ENCODE measurements around the gene PAPPA2.

The PAPPA2 gene

DNA sequence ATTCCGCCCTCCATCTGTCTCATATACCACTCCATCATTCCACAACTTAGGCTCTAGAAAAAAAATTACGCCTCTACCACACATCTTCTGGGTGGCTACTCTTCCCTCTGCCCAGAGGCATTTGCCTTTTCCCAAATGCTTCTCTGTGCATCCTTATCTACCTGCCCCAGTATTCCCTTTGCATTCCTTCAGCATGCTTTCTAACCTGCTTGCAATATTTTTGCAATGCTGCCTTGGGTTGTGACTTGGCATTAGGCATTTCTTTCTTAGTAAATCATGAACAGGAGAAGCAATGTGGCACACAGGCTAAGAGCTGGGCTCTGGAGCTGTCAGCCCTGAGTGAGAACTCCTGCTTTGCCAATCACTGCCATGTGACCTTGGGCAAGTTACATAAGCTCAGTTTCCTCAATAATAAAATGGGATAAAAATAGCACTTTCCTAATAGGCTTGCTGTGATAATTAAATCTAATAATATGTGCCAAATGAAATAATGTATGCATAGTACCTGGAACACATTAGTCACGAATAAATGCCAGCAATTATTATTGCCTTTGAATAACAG lies 425.6 kb downstream of the PAPPA2 start:
- FAIRE-seq = no peak

DNA sequence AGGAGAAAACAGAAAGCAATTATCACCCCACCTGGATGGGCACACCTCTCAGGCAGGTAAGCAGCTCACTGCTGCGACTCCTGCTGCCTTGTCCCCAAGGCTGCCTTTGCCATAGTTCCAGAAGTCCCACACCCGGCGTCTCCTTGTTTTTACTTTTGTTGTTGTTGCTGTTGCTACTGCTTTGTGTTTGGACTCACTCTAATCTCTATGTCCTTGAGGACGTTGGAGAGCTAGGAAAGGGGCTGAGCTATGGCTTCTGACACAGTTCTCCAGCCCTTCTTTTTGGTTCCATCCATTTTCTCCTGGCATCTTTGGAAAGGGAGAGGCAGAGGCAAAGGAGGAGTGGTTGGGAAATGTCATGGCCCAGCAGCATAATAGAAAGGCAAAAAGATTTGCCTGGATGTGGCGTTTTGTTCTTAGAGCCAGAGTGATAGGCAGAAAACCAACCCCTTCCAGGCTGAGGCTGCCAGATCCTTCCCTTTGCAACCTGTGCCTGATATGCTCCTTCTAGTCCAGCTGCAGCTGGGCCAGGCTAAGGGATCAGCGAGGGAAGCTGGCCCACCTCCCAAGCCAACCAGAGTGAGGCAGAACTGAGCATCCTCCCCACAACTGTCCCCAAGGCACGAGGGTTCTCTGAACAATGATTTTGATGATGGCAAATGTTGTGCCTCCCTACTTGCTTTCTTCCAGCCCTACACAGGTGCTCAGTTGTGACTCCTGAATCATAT lies 430.8 kb downstream of the PAPPA2 start:
- DNase-seq (ENCODE audit: low spot score) = no peak
- FAIRE-seq = no peak

More for the DNA sequence above, 425.6 kb downstream of the PAPPA2 start:
- no peak for DNase-seq (ENCODE audit: low spot score)

DNA sequence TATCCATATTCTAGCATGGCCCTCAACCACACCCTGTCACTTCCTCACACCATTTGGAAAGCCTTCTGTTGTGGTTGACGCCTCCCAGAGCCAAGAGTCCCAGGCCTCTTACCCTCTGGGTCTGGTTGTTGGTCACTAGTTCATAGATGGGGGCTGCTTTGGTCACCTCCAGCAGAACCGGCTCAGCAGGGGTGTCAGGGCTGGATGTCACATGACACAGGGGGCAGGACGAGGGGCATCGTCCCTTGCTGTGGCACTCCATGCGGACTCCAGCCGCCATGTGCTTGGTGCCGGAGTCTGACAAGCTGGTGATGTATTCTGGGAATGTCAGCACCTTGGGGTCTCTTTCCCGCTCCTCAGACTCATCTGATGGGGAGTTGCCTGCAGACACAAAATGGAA lies 431.5 kb downstream of the PAPPA2 start:
- DNase-seq (ENCODE audit: low spot score) (no peak), FAIRE-seq (no peak)
